ENCODE results near the gene GLIPR2.
"Not testable (repeated sequence)": the region's sequence is repeated elsewhere in the genome, so short reads cannot be mapped to it uniquely, and the experiment has no call there.

The GLIPR2 gene

GRCh38 chr9:36165826-36166167 lies 29.3 kb downstream of the GLIPR2 start:
- no peak for DNase-seq

- peak; percentile 81 for DNase-seq
These were observed 29.8 kb downstream of the GLIPR2 start for GRCh38 chr9:36166168-36166927.

- no peak for DNase-seq
These were observed 32.6 kb downstream of the GLIPR2 start, which contains the start of gene CCIN for GRCh38 chr9:36169166-36169565. Gene CCIN, plus strand, starts transcription at chr9:36169388. Its CDS starts 115 bp downstream, at chr9:36169503.

GRCh38 chr9:36169708-36170107 lies 33.2 kb downstream of the GLIPR2 start:
- DNase-seq = no peak

- DNase-seq = no peak
These were observed 34.0 kb downstream of the GLIPR2 start for GRCh38 chr9:36170531-36170930.

GRCh38 chr9:36173861-36174260 lies 37.3 kb downstream of the GLIPR2 start:
- no peak for DNase-seq

GRCh38 chr9:36174271-36174670 lies 37.7 kb downstream of the GLIPR2 start:
- DNase-seq = no peak

GRCh38 chr9:36174731-36175130 lies 38.2 kb downstream of the GLIPR2 start:
- DNase-seq = no peak

GRCh38 chr9:36175209-36175608 lies 38.7 kb downstream of the GLIPR2 start:
- DNase-seq = not testable (repeated sequence)

GRCh38 chr9:36176496-36176895 lies 40.0 kb downstream of the GLIPR2 start:
- not testable (repeated sequence) for DNase-seq

- no peak for DNase-seq
These were observed 41.0 kb downstream of the GLIPR2 start for GRCh38 chr9:36177571-36177970.

GRCh38 chr9:36180243-36180642 lies 43.7 kb downstream of the GLIPR2 start:
- not testable (repeated sequence) for DNase-seq

- DNase-seq = no peak
These were observed 50.9 kb downstream of the GLIPR2 start for GRCh38 chr9:36187414-36187813.

GRCh38 chr9:36188212-36188611 lies 51.7 kb downstream of the GLIPR2 start:
- DNase-seq = no peak

- DNase-seq = no peak
These were observed 53.4 kb downstream of the GLIPR2 start for GRCh38 chr9:36189976-36190375.

- peak; percentile 96 for DNase-seq
These were observed 54.1 kb downstream of the GLIPR2 start, which contains the start of gene CLTA for GRCh38 chr9:36190388-36191289. Gene CLTA, plus strand, starts transcription at chr9:36190921. Its CDS starts 136 bp downstream, at chr9:36191057.

- peak; percentile 3 for DNase-seq
These were observed 54.7 kb downstream of the GLIPR2 start for GRCh38 chr9:36191290-36191645.

- DNase-seq = no peak
These were observed 55.2 kb downstream of the GLIPR2 start for GRCh38 chr9:36191686-36192085.

- no peak for DNase-seq
These were observed 55.7 kb downstream of the GLIPR2 start for GRCh38 chr9:36192196-36192595.

- no peak for DNase-seq
These were observed 56.5 kb downstream of the GLIPR2 start for GRCh38 chr9:36193023-36193422.

GRCh38 chr9:36194326-36195000 lies 57.9 kb downstream of the GLIPR2 start:
- no peak for DNase-seq

- no peak for DNase-seq
These were observed 68.5 kb downstream of the GLIPR2 start for GRCh38 chr9:36204906-36205547.

GRCh38 chr9:36207016-36207415 lies 70.5 kb downstream of the GLIPR2 start:
- no peak for DNase-seq
